GM04504 (cell line): ENCODE results near the gene HLA-DPA1.

Source experiments
- DNase-seq: peaks from one replicate; pipeline ENCODE4 v3.0.0-alpha.2; 2012; ENCODE audit warnings: low read depth

HLA-DPA1 gene

DNA sequence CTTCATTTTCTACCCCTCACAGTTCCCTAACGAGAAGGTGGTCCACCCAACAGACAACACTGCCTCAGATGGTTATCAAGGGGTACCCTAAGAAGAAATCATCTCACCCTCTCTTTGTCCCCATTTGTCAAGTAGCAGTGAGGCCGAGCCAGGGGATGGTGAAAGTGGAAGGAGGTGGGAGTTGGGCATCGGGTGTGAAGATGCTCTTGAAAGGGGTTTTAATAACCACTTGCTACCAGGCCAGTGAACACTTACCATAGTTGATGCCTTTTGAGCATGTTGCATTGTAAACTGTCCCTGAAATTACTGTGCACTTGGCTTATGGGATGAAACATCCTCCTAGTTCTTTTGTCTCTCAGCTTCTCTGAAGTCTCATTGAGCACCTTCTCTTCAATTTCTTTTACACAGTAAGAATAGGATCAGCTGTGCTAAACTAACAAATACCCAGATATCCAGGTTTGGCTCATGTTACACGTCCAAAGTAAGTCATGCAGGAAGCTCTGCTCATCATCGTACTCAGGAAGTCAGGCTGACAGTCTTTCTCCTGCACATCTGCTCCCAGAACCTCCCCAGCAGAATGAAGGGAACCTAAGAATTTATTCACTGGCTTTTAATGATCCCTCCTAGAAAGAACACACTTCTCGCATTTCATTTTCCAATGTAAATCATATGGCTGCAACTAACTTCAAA is 15.6 kb upstream of the HLA-DPA1 start:
- DNase-seq = no peak

DNA sequence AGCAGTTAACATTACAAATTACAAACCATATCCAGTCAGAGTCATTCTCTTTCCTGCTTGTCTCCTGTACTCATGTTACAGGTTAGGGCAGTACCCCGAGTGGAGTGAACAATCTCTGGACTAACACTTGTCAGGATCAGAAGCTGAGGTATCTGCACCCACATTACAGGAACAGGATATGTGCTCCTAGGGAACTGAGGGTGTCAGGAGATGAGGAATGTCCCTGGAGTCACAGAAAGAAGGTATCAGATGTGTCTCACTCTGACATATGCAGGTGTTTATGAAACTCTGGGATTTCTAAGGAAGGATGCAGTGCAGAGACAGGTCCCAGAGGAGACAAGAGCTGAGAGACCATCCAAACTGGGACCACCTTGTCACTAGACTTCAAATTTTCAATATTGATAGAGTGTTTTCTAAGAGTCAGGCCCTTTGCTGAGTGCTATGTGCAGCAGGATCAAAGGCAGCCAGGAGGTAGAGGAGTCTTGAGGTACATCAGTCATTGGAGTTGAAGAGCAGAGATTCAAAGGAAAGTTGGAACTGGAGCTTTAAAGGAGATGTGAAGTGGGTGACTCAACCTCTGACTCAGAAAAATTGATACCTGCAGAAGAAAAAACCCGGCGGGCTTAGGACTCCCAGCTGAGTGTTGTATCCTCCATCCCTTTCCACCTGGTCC is 14.9 kb upstream of the HLA-DPA1 start:
- no peak for DNase-seq

DNA sequence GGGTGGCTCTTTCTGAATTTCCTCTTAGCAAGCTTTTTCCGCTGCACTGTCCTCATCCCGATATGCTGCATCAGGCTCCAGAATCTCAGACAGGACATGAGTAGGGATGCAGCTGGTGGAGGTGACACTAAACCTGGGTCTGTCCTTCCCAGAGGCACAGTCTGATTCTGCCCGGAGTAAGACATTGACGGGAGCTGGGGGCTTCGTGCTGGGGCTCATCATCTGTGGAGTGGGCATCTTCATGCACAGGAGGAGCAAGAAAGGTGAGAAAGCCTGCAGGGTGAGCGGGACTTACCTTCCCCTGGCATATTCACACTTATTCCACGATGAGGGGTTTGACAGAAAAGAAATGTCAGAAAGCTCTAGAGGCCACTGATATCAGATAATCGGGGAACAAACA is 12.2 kb upstream of the HLA-DPA1 start:
- no peak for DNase-seq

DNA sequence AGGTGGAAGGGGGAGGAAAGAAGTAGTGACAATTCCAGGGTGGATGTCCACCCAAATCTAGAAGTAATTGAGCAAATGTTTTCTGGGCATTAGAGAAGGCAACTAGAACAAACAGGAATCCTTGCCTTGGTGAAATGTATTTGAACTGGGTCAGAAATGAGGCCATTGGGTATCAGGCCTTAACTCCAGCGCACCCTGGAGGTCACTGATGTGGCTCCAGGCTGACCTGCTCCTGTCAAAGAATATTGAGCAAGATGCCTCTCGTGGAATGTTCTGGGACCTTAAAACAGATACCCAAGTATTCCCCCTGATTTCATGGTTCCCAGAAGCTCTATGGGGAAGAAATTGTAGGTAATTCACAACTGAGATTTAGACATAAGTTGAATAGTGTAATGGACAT is 9.3 kb upstream of the HLA-DPA1 start:
- DNase-seq = no peak

DNA sequence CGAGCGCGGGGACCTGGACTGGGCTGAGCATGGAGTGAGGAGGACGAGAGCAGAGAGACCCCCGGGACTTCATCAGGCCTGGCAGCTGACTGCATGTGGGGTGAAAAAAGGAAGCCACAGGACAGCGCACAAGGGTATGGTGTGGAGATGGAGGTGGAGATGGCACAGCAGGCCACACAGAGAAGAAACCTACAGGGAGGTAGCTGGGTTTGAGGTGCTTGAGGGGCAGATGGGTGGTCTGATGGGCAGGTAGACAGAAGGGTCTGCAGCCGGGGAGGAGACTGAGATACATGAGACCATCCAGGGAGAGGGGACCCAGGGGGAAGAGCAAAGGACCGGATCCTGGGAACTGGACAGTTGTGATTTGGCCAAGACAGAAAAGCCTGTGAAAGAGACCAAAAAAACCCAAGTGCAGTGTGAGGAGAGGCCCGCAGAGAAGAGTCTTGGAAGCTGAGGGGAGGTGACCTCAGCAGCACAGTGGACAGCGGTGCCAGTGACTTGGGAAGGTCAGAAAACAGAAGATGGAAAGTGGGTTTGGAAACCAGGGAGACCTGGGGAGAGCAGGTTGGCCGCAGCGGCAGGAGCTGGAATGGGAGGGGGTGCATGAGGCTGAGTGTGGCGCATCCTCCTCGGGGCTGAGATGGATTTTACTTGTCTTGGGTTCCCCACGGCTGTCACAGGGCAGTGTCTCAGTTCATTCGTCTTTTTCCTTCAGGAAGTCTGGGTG is 7.8 kb upstream of the HLA-DPA1 start:
- DNase-seq = no peak

DNA sequence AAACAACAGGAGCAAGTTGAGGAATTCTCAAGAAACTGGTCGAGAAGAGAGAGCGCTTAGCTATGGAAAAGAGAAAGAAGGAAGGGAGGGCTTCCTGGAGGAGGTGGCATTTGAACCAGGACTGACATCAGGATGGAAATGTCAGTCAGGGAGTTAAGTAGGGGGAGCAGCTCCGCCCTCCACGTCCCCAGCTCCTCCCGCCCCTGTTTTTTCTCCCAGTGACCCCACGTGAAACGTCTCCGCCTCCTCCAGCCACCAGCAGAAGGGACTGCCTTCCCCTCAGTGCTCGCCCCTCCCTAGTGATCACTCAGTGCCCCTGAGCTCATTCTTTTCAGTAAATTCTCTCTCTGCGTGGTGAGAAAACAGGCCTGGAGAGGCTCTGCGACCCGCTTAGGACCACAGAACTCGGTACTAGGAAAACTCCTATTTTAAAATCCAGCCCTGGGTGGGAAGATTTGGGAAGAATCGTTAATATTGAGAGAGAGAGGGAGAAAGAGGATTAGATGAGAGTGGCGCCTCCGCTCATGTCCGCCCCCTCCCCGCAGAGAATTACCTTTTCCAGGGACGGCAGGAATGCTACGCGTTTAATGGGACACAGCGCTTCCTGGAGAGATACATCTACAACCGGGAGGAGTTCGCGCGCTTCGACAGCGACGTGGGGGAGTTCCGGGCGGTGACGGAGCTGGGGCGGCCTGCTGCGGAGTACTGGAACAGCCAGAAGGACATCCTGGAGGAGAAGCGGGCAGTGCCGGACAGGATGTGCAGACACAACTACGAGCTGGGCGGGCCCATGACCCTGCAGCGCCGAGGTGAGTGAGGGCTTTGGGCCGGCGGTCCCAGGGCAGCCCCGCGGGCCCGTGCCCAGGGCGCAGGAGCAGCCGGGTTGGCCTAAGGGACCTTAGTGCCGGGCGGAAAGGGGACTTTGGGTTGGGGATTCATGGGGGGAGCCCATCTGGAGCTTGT is 7.0 kb upstream of the HLA-DPA1 start:
- no peak for DNase-seq

DNA sequence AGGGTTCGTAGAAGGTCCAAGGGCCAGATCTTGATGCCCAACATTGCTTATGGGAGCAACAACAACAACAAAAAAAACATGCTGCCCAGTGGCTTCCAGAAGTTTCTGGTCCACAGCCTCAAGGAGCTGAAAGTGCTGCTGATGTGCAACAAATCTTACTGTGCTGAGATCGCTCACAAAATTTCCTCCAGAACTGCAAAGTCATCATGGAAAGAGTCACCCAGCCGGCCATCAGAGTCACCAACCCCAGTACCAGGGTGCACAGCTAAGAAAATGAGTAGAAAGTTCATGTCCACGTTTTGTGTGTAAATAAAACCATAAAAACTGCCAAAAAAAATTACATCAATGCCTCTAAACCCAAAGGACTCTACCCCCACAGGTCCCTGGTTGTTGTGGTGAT is 6.1 kb upstream of the HLA-DPA1 start:
- DNase-seq = no peak

DNA sequence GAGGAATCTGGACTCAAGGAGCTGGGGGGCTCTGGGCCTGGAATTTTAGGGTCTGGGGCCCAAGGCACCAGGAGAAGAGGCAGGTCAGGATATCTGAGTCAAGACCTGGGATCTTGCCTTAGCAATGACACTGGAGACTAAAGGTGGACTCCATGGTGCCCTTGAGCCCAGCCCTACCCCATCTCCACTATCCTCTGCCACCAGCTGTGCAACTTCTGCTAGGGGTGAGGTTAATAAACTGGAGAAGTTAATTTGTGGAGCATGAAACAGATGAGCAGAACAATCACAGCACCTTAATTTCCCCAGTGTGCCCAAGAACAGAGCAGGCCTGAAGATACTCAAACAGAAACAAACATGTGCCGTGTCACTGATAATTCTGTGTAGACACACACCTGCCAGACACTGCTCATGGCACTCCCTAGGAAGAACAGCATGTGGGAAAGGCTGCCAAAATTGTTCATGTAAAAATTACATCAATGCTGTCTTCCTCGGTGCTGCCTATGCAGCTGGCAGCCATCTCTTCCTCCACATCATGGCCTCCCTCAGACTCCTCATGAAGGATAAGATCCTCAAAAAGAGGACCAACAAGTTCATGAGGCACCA is 5.6 kb upstream of the HLA-DPA1 start:
- DNase-seq = no peak

DNA sequence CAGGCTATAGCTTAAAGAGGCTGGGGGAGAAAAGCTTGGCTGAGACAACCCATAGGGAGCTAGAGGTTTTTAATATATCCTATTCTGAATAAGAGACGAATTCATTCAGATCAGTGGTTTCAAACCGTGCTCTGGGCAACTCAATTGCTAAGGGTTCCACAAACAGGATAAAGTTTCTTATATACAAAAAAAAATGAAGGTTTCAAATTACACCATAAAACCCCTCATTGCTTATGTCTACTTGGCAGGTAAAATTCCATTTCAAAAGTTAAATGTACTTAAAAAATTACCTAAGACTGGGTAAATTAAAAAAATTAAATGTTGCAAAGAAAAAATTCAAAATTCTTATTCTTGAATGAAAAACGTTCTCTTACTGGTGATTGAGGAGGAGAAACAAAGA is 5.0 kb upstream of the HLA-DPA1 start:
- DNase-seq = no peak

DNA sequence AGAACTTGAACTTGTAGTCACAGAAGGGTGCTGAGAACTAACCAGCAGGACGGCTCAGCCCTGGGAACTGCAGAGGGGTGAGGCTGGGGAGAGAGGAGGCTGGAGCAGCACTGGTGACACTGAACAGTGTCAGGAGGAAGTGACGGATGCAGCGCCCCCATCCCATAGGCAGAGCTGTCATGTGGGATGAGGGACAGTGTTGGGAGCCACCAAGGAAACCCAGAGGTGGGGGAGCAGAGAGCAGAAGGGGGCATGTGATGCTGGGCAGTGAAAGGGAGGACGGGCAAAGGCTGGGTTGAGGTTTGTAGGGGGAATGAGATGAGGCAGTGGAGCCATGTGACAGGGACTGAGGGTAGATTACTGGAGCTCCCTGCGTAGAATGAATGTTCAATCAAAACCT is 4.5 kb upstream of the HLA-DPA1 start:
- no peak for DNase-seq

DNA sequence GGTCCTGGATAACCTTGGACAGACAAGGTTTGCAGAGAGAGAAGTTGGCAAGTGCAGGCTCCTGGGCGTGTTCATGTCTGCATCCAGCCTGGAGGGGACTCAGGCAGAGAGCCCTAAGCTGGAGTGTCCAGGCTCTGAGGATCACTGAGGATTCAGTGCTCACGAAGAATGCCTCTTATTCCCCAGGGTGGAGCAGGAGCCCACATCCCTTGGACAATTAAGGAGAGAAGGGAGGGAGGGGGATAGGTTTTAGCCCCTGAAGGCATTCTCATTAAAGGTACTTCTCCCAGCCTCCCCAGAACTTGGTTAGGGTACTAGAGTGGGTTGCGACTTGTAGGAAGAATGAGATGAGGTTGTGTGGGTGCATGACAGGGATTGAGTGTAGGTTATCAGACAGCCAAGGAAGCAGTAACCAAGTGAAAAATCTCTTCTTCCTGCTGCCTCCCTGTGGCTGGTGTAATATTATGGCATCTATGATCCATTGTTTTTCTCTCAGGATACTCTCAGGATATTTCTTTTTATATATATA is 3.0 kb upstream of the HLA-DPA1 start:
- DNase-seq = no peak

DNA sequence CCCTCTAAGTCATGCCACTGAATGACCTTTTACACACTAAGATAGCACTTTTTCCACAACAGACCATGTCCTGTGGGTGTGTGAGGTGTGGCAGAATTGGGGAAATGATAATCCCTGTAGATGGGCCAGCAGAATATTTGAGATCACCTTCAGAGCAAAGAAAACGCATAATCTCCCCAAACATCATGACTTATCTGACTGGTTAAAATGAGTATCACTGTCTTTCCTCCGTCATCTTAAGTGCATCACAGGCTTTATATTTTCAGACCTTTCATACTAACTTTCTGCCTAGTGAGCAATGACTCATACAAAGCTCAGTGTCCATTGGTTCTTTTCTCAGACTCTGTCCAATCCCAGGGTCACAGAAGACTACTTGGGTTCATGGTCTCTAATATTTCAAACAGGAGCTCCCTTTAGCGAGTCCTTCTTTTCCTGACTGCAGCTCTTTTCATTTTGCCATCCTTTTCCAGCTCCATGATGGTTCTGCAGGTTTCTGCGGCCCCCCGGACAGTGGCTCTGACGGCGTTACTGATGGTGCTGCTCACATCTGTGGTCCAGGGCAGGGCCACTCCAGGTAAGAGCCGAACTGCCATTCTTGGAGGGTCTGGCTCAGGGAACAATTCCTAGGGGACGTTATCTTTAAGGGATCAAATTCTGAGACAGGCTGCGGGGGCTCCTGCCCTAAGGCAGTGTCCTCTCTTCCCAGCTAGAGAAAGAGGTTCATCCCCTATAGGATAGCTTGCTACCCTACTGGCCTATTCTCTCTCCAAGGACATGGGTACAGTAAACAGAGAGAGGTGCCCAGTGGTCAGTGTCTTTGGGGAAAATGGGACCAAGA is 2.3 kb upstream of the HLA-DPA1 start, which contains the start of gene HLA-DPB1:
Gene HLA-DPB1 (plus strand): TSS at position 423 of the 838 bp plus-strand sequence. CDS start 52 bp downstream, at position 475.
- DNase-seq = no peak

DNA sequence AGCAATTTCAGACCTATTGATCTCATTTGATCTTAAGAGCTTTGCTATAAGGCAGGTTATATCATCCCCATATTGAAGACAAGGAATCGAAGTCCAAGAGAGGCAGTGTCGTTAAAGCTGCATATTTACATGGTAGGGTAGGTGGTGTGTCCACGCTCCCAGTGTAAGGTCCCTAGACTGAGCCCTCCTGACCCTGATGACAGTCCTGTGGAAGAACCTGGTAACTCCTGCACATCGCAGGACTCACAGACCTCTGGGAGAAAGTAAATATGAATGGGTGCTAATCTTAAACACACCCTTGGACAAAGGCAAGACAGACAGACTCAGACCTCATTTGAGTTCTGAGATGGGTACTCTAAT is 1.7 kb upstream of the HLA-DPA1 start:
- DNase-seq = no peak

DNA sequence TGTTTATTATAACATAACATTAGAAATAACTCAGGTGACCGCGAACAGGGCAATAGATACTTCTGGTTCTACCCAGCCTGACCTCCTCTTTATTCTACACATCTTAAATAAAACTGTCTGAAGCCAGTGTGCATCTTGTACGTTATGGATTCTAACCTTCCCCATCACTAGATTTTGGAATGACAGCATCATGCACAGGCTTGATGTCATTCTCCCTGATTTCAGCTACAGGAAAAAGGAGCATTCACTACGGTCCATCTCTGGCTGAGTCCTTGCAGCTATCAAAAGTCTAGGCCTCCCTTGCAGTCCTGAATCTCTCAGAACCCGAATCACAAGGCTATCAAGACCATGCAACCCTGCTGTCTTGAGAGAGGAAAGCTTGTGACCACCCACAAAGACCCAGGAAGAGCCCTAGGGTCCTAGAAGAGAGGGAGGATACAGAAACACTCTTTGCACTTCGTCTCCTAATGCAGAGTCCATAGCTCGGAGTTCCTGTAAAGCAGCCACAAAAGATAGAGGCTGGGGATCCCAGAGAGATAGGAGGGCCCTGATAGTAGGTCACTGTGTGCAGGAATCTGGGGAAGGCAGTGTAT is 845 bp downstream of the HLA-DPA1 start:
- DNase-seq = no peak

DNA sequence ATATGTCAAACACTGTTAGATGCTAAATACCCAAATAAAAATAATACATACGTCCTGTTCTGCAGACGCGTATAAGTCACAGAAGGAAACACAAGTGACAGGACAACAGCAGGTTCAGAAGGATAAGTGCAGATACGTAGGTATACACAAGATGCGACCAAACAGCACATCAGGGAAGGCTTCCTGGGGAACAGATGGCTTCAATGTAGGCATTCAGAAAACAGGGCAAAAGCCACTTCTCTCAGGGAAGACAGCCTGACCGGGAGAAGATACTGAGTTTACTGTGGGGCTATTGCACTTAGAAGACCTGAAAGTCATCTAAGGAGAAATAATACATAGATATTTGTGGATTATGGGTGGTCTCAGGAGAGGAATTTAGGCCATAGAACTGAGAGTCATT is 1.9 kb downstream of the HLA-DPA1 start:
- DNase-seq = no peak

DNA sequence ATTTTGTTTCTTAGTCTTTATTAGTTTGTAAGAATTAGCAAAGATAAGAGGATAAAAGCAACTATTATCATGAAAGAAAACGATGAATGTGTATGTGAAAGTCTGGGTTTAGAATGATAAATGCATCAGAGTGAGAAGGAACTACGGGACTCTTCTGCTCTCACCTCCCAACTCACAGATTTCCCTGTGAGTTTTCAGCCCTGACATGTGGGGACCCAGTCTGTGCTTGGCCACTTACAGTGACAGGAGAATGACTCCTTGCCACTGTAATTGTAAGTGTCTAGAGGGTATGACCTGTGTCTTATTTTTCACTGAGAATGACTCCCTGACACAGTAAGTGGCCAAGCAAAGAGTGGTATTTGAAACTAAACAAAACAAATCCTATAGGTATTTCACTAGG is 2.5 kb downstream of the HLA-DPA1 start:
- DNase-seq = no peak

DNA sequence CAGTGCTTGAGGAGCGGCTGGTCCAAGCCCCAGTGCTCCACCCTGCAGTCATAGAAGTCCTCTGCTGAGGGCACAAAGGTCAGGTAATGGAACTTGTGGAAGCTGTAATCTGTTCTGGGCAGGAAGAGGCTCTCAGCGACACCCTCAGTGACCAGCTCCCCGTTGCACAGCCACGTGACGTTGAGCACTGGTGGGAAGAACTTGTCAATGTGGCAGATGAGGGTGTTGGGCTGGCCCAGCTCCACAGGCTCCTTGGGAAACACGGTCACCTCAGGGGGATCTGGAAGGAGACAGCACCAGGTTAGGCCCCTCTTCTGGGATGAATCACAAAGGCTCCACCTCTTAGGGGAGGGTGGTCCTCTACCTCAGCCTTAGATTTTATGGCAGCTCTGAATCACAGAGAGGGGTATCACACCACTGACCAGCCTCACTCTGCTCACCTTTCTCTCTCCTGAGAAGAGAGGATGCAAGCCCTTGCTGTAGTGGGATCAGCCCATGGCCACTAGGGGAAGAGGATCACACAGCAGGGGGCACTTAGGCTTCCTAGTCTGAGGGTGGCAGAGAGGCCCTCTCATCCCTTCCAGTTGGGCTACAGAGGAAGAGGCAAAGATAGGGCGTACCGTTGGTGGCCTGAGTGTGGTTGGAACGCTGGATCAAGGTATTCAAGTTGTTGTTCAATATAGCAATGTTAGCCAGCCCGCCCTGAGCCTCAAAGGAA is 4.3 kb downstream of the HLA-DPA1 start:
- DNase-seq = no peak

DNA sequence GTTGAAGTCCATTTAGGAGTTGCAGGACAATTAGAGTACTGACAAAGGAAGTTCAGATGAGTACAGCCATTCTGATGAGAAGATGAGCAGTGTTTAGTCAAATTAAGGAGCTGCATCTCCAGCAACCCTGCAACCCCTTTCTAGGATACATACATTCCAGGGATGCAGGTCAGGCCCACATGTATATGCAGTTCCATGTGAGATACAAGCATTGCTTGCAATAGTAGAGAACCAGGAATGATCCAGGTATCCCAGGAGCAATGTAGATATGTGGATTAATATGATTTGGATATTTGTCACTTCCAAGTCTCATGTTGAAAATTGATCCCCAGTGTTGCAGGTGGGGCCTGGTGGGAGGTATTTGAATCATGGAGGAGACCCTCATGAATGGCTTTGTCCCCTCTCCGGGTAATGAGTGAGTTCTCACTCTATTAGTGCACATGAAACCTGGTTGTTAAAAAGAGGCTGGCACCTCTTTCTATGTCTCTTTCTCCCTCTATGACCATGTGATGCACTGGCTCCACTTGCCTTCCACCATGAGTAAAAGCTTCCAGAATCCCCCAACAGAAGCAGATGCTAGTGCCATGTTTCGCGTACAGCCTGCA is 6.4 kb downstream of the HLA-DPA1 start:
- no peak for DNase-seq

DNA sequence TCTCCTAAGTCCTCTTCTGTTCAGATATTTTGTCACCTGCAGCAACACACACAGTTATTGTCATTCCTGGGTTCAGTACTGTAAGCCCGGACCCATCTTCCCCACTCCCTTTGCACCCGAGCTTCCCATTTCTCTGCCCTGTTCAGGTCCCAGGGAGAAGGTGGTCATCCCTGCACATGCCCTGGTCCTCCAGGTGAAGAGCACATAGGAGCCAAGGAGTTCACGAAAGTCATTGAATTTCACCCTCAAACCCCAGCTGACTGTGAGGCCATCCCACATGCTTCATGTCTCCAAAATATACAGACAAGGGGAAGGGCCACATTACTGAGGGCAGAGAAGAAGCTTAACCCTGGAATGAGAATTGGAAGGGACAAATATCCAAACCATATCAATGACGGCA is 8.1 kb downstream of the HLA-DPA1 start:
- DNase-seq = no peak
